Fibroblast of pulmonary artery (primary cell): ENCODE measurements around the gene BAG3.

ENCODE experiments used
- DNase-seq: peaks from one replicate; pipeline ENCODE4 v3.0.0-alpha.2; 2010; ENCODE audit warnings: low read depth
- H3K4me3 ChIP-seq: replicated peaks from 2 replicates; pipeline ENCODE4 v1.5.1; 2011; ENCODE audit warnings: low read depth, mild to moderate bottlenecking, control low read depth, low read length, moderate library complexity
- CTCF ChIP-seq: IDR thresholded peaks from 2 replicates; pipeline ENCODE4 v1.5.1; 2011; ENCODE audit warnings: mild to moderate bottlenecking, control low read depth, low read length, inconsistent platforms; ENCODE audit errors: missing control alignments

The BAG3 gene

GRCh38 chr10:119672291-119672690 lies 21.1 kb downstream of the BAG3 start:
- no peak for DNase-seq
- H3K4me3 ChIP-seq = no peak overlapping the region
- TF ChIP-seq CTCF = no peak

GRCh38 chr10:119673271-119673670 lies 22.1 kb downstream of the BAG3 start:
- no peak overlapping the region for H3K4me3 ChIP-seq
- TF ChIP-seq CTCF = no peak
- DNase-seq = no peak

- DNase-seq = no peak
- no peak overlapping the region for H3K4me3 ChIP-seq
- no peak for TF ChIP-seq CTCF
Observed at GRCh38 chr10:119675483-119676170, 24.4 kb downstream of the BAG3 start.

- TF ChIP-seq CTCF = no peak
- H3K4me3 ChIP-seq = no peak overlapping the region
- DNase-seq = no peak
Observed at GRCh38 chr10:119677126-119677525, 25.9 kb downstream of the BAG3 start.

- no peak for DNase-seq
- no peak overlapping the region for H3K4me3 ChIP-seq
- no peak for TF ChIP-seq CTCF
Observed at GRCh38 chr10:119677904-119678755, 26.9 kb downstream of the BAG3 start.

- DNase-seq = no peak
- TF ChIP-seq CTCF = no peak
Observed at GRCh38 chr10:119679480-119679829, 28.3 kb downstream of the BAG3 start.

More at GRCh38 chr10:119679480-119679829, 28.3 kb downstream of the BAG3 start:
- H3K4me3 ChIP-seq = no peak overlapping the region
